Measurements from ENCODE around the gene APPL2.

- TF ChIP-seq CTCF (IDR thresholded peaks at IDR 0.05; ENCODE audit: low read depth, low read length, poor library complexity, severe bottlenecking) (no peak), EZH2phosphoT487 (IDR thresholded peaks at IDR 0.05; ENCODE audit: borderline replicate concordance, low read length) (no peak)
Measured at GRCh38 chr12:105257321-105257728, 21.4 kb upstream of the APPL2 start.

Data from DOHH2 (cell line).